GM20431 (cell line): Measurements from ENCODE around the gene GPR52.

Source experiments
- in situ Hi-C: fragments of 300-500 bp; cut with MseI, MboI; formaldehyde crosslinking; loops from one replicate; pipeline ENCODE4 v1.15.0; 2020; ENCODE audit warnings: low sequenced_read_pairs; ENCODE audit not compliant: unreplicated experiment

The GPR52 gene

GRCh38 chr1:174451408-174451807 is 3.6 kb downstream of the GPR52 start:
- in situ Hi-C loops, result no loop called here

- in situ Hi-C loops, result no loop called here
Observed at GRCh38 chr1:174465855-174466254, 18.1 kb downstream of the GPR52 start.

GRCh38 chr1:174466607-174467006 is 18.8 kb downstream of the GPR52 start:
- in situ Hi-C loops, result no loop called here

DNA sequence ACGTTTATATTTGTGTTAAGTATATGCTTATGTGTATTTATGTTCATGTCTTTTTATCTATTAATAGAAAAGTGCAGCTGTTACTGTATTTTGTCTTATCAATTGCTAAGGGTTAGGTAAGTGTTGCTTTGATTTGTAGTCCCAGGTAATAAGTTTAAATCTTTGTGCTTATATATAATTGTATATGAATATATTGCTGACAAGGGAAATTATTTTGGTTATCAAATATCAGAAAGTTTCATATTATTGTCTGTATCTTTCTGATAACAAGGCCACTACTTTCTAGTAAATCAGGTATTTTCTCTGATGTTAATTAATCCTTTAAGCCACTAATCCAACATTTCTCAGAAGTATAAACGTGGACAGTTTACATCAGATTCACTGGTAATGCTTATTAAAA is 21.3 kb downstream of the GPR52 start:
- in situ Hi-C loops, result no loop called here

DNA sequence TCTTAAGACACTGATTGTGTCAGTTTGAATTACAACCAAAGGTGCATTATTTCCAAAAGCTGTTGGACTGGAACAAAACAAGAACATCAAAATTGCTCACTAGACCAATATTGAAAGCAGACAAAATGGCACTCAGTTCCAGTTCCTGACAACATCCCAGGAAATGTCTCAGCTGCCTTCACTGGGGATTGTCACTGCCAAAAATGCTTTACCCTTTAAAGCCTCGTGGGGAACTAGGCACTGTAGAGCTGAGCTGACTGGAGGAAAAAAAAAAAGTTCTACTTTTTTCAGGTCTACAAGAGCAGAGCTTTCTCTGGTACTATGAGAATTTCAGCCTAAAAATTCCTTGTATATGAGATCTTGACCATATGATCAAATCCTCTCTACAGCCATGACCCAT is 21.9 kb downstream of the GPR52 start:
- in situ Hi-C loops, result no loop called here

GRCh38 chr1:174479281-174479680 is 31.5 kb downstream of the GPR52 start:
- in situ Hi-C loops, result no loop called here

DNA sequence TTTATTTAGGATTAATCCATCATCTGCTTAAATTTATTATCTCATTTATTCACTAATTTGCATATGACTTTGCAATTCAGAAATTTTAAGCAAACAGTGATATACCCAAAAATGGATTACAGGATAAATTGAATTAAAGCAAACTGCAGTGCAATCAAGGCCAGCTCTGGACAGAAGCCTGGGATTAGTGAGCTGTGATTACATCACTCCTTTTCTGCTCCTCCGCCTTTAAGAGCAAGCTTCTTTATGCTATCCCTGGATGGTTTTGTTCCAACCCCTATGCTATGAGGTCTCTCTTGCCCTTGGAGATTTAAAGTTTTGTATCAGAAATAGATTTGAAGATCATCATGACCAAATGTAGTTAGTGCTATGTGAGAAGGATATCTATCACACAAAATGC is 32.6 kb downstream of the GPR52 start:
- in situ Hi-C loops, result no loop called here

GRCh38 chr1:174491606-174492005 is 43.8 kb downstream of the GPR52 start:
- in situ Hi-C loops, result no loop called here

GRCh38 chr1:174497478-174497877 is 49.7 kb downstream of the GPR52 start:
- in situ Hi-C loops, result no loop called here
